Measurements from ENCODE around the gene MAP4K1.

DNA sequence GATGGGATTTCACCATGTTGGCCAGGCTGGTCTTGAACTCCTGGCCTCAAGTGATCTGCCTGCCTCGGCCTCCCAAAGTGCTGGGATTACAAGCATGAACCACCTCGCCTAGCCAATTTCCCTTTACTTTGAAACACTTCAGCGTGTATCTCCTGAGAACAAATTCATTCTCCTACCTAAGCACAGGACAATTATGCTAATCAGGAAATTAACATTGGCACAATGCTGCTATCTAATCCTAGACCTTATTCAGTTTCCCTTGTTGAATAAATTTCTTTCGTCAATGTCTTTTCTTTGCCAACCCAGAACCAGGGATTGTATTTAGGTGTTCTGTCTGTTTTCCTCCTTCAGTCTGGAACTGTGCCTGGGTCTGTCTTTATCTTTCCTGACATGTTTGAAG lies 67.8 kb downstream of the MAP4K1 start:
- TF ChIP-seq ZBTB20 (CRISPR knock-in tag; IDR thresholded peaks at IDR 0.05; ENCODE audit: borderline replicate concordance, low read depth) (no peak), ZMYM2 (CRISPR knock-in tag; IDR thresholded peaks at IDR 0.05) (no peak), NR1H2 (CRISPR knock-in tag; IDR thresholded peaks at IDR 0.05; ENCODE audit: borderline replicate concordance, low read depth) (no peak)
- TF ChIP-seq, protein P1, sequence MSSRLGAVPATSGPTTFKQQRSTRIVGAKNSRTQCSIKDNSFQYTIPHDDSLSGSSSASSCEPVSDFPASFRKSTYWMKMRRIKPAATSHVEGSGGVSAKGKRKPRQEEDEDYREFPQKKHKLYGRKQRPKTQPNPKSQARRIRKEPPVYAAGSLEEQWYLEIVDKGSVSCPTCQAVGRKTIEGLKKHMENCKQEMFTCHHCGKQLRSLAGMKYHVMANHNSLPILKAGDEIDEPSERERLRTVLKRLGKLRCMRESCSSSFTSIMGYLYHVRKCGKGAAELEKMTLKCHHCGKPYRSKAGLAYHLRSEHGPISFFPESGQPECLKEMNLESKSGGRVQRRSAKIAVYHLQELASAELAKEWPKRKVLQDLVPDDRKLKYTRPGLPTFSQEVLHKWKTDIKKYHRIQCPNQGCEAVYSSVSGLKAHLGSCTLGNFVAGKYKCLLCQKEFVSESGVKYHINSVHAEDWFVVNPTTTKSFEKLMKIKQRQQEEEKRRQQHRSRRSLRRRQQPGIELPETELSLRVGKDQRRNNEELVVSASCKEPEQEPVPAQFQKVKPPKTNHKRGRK (CRISPR knock-in tag; IDR thresholded peaks at IDR 0.05), result no peak
- TF ChIP-seq, protein P2, sequence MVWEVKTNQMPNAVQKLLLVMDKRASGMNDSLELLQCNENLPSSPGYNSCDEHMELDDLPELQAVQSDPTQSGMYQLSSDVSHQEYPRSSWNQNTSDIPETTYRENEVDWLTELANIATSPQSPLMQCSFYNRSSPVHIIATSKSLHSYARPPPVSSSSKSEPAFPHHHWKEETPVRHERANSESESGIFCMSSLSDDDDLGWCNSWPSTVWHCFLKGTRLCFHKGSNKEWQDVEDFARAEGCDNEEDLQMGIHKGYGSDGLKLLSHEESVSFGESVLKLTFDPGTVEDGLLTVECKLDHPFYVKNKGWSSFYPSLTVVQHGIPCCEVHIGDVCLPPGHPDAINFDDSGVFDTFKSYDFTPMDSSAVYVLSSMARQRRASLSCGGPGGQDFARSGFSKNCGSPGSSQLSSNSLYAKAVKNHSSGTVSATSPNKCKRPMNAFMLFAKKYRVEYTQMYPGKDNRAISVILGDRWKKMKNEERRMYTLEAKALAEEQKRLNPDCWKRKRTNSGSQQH (CRISPR knock-in tag; IDR thresholded peaks at IDR 0.05; ENCODE audit: low read depth), result no peak

Measured in HepG2 (cell line).